ENCODE measurements around the gene TMEM151B. TPM values are rescaled to one million over a fixed set of nuclear protein-coding genes. Genes with fewer than 3 reads are reported as not detected.

The TMEM151B gene
- total and polyA plus RNA-seq, 9 of the 15 experiments (the other 6 are each of a cell fraction or from before 2014, with no cell fraction given), result not detected

GRCh38 chr6:44246663-44247337 is 23.4 kb upstream of the TMEM151B start, which contains the start of gene HSP90AB1 (continued):
- TF ChIP-seq ZBTB11 (CRISPR knock-in tag; IDR thresholded peaks at IDR 0.05) (no peak), NFRKB (IDR thresholded peaks at IDR 0.05; ENCODE audit: low read depth) (peak; percentile 99), BCL6 (CRISPR knock-in tag; IDR thresholded peaks at IDR 0.05) (no peak), BRCA1 (IDR thresholded peaks at IDR 0.05) (no peak), BRCA1 (CRISPR knock-in tag; IDR thresholded peaks at IDR 0.05) (0 out of 2 replicates have a peak, but pooled peaks have one; percentile 60), ZBTB1 (CRISPR knock-in tag; IDR thresholded peaks at IDR 0.05; ENCODE audit: borderline replicate concordance, low read depth) (no peak), CBX8 (IDR thresholded peaks at IDR 0.05; ENCODE audit: borderline replicate concordance, extremely low read depth, low read depth, low read length, poor library complexity, severe bottlenecking) (no peak), MXD1 (CRISPR knock-in tag; IDR thresholded peaks at IDR 0.05; ENCODE audit: borderline replicate concordance, poor library complexity, severe bottlenecking) (no peak), DACH1 (IDR thresholded peaks at IDR 0.05; ENCODE audit: partially characterized antibody) (no peak), TRIM24 (IDR thresholded peaks at IDR 0.05) (peak; percentile 48 to 60; a peak in 2 of 4 replicates), SMARCE1 (IDR thresholded peaks at IDR 0.05) (no peak), NCOA6 (IDR thresholded peaks at IDR 0.05) (no peak), TCF7L2 (IDR thresholded peaks at IDR 0.05; ENCODE audit: low read depth, low read length) (no peak), ZFX (CRISPR knock-in tag; IDR thresholded peaks at IDR 0.05) (peak; percentile 34), SMARCA4 (IDR thresholded peaks at IDR 0.05) (no peak), MTF1 (CRISPR knock-in tag; IDR thresholded peaks at IDR 0.05; ENCODE audit: borderline replicate concordance) (no peak), HBP1 (CRISPR knock-in tag; IDR thresholded peaks at IDR 0.05) (peak; percentile 96), CHAMP1 (IDR thresholded peaks at IDR 0.05) (peak; percentile 53), ARHGAP35 (IDR thresholded peaks at IDR 0.05; ENCODE audit: partially characterized antibody) (peak; percentile 87), MCM7 (IDR thresholded peaks at IDR 0.05) (peak in 1 of 2 experiments; percentile 84; a peak in 2 of 4 replicates), TBP (optimal IDR thresholded peaks at IDR 0.05; ENCODE audit: low read depth, low read length) (no peak), SPI1 (IDR thresholded peaks at IDR 0.05; ENCODE audit: borderline replicate concordance, low read depth, low read length) (no peak)

Measured in K562 (cell line).